Measurements from ENCODE around the gene SUSD1.
"Not testable (repeated sequence)": the region's sequence is repeated elsewhere in the genome, so short reads cannot be mapped to it uniquely, and the experiment has no call there.

Gene SUSD1

DNA sequence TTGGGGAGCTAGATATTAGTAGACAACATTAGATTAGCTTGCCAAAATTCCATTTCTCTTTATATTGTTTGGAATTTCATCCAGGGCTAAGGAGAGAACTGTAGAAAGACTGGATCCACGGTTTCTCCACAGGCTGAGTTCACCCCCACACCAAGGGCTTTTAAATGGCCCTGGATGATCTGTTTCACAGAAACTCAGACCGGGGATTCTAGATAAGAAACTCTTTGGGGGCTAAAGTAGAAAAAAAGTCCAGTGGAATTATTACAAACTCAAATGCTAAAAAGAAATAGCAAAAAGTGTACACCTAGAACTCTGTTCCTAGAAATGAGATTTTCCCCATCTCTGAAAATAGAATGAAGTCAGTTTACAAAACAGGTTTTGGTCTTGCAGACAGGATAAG lies 80.9 kb downstream of the SUSD1 start:
- no peak for DNase-seq

DNA sequence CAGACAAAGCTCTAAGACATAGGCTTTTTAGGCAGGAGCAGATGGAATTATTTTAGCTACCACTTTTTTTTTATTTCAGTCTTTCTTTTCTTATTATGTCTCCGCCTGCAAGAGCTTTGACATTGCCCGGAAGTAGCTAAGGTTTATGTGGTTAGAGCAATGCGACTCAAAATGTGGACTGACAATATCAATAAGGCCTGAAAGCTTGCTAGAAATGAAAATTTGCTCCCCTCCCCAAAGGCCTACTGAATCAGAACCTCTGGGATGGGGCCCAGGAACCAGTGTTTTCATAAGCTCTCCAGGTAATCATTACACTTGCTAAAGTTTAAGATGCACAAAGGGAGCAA lies 81.3 kb downstream of the SUSD1 start:
- DNase-seq = no peak

DNA sequence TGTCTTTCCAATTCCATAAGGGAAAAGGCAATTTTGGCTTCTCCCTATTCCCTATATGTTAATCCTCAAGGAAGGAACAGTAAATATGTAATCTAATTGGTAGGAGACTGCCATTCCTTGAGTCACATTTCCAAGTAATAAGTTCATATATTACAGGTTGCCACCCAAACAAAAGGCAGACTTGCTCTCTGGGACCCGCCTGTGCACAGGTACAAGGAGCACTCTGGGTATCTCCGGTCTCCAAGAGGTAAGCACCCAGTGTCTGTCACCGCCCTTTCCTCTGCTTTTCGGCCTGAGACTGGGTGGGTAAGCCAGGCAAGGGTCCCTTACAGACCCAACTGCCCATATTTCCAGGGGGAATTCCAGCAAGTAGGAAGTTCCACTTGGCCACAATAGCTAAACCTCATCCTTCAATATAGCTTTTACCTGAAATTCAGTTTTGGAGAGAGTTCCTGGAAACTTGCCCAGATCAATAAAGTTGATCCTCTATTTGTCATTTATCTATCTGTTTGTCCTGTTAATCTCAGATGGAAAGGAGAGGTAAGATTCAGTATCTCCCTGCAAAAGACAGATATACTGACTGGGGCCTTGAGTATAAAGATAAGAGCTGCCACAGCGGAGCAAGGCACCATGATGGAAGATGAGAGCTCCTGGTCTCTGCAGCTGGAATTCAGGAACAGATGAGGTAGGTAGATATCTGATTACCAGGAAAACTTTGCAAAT lies 81.8 kb downstream of the SUSD1 start:
- no peak for DNase-seq

DNA sequence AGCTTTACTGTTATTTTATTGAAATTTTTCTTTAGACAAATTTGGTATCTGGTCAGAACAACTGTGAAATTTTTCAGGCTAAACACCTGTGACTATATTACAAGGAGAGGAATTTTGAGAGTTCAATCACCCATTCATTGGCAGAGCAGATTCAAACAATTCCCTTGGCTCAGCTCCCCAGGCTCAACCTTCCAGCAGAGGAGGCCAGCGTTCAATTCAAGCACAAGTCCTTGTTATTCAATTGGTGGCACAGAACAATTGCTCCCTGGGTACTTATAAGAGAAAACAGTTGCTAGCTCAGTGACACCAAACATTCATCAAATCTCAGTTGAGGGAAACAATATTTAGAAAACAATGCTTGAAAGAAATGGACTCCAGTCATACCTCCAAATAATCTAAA lies 83.3 kb downstream of the SUSD1 start:
- no peak for DNase-seq

DNA sequence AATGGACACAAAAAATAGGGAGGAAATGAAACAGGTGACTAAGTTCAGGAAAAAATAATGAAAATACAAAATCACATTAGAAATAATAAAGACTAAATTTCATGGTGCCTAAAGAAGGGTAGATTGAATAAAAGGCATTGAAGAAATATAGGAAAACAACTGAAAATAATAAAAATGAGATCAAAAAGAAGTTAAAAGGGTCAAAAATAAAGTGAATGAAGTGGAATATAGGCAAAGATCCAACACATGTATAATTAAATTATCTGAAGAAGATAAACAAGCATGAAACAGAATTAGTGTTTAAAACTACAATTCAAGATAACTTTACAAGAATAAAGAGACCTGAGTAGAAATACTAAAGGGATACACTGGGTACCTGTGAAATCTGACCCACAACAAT lies 87.6 kb downstream of the SUSD1 start:
- no peak for DNase-seq

DNA sequence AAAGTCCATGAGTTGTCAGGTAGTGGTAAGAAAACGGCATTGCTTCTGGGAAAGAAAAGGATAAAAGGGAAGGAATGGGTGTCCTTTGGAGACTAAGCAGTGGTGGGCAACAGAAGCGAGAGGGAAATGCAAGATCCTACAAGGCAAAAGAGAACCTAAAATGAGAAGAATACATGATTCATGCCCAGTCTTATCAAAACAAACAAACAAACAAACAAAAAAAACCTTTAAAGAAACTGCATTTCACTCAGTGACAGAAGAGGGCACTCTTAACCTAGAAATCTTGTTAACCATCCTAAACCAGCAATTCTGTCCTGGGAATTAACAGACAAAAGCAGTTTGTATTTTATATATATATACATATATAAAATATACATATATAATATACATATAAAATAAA lies 88.5 kb downstream of the SUSD1 start:
- DNase-seq = no peak

DNA sequence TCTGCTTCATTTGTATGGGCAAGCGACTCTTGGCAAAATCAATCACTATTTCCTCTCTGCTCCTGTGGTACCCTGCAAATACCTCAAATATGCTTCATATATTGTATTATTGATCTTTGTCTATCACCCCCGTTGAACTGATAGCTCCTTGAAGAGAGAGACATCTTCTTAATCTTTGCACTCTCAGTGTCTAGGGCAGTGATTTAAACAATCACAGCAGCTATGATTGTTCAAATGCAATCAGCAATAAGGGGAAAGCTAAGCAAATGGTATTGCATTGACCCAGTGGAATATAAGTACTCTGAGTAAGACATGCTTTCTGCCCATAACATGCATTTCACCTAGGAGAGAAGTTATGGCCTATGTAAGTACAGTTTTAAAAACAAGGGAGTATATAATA lies 90.2 kb downstream of the SUSD1 start:
- DNase-seq = no peak

DNA sequence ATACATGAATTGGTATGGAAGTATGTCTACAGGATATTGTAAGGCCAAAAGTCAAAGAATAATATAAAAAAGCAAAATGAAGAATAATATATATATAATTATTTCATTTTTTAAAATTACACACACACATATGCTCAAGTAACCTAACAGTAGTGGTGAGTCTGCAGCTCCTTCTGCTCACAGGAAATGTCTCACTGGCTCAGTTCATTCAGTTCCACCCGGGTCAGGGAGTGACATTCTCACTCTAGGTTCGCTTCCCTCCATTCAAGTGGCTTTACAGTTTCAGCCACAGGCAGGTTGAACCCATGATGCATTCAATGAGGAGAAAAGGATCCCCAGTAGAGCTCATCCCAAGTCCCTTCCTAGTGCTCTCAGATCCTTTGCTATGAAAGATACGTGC lies 90.8 kb downstream of the SUSD1 start:
- no peak for DNase-seq

DNA sequence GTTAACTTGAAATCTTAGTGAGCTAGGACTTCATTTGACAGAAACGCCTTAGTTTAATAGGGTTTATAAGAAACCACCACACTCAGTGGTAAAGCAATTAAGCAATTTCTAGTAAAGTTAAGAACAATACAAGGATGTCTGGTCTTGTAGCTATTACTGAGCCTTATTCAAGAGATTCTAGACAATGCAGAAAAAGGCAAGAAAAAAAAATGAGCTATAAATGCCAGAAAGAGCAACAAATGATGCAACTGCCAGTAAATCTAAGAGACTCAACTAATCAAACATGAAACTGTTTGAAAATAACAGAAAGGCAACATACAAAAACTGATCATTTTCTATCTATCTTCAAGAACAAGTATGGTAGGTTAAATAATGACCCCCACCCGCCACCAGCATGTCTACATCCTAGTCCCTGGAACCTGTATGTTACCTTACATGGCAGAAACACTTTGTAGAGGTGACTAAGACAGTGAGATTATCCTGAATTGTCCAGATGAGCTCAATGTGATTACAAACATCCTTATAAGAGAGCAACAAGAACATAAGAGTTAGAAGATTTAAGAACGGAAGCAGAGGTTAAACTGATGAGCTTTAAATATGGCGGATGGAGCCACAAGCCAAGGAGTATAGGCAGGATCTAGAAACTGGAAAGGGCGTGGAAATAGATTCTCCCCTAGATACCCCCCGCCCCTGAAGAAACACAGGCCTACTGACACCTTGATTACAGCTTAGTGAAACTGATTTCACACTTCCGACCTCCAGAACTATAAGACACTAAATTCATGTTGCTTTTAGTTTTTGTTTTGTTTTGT lies 93.0 kb downstream of the SUSD1 start:
- DNase-seq = no peak

DNA sequence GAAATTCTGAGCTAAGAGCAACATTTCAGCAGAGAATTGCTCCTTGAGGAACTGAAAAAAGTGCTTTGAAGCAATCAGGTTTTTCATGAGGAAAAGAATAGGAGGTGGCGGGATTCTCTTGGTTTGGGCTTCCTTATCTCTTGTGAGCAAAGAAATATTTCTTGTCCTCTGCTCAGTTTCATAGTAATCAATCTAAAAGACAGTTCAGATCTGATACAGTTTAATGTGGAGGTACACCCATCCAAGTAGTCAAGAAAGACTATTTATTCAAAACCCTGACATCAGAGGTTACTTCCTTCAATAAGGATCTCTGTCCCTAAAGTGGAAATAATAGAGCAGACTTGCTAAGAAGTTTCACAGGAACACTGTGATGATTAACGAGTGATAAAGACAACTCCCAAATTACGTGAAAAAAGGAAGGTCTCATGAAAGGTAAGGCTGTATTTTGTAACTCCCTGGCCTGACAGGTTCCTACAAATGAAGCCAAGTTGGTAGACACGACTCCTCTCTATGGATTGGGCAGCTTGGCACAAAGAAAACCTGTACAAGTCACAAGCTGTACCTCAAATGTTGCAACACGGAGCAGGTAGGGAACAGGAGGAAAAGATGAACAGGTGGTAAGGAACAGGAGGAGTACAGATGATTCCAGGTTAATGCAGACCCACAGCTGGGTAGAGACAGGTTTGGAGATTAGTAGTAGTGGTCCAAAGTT lies 94.1 kb downstream of the SUSD1 start:
- DNase-seq = no peak

DNA sequence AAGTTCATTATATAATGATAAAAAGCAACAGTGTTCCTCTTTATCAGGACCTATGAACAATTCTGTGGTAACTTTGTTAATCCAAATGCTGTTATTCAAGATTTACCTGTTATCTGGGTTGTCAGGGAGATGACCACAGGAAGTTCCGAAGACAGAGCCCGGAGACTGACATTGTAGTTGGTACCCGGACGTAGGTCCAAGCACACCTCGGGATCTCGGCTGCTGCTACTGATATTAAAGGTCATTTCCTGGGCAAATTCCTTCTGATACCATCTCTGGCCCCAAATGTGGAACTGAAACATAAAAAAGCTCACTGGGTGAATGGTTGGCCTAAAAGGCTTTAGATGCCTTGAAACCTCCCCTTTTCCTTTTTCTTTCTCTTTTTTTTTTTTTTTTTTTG lies 96.7 kb downstream of the SUSD1 start:
- no peak for DNase-seq

DNA sequence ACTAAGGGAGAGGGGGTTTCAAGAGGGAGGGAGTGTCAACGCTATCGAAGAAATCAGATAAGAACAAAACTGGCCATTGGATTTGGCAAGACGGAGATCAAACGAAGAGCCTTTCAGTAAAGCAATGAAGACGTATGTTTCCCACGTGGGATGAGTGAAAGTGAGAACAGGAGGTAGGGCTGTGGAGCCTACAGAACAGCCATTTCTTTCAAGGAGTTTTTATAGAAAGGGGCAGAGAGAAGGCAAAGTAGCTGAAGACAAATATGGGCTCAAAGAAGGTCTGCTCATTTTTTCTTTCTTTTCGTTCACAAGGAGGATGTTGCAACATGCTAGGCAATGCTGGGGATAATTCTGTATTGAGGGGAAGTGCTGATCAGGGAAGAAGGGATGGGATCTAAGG lies 98.3 kb downstream of the SUSD1 start:
- DNase-seq = no peak

DNA sequence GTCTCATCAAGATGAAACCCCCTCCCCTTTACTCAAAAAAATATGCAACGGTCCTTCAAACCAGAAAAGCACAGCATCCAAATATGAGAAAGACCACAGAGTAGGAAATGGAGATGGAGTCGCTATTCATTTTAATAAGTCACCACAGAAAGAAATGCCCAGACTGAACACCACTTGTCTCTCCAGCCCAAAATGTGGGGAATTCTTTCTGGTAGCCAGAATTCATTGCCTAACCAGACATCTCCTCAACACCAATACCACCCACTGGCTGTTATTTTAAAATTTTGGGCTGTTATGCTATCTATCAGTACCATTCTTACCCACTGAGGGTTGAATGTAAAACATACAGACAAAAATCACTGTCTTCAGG lies 100.1 kb downstream of the SUSD1 start:
- no peak for DNase-seq

DNA sequence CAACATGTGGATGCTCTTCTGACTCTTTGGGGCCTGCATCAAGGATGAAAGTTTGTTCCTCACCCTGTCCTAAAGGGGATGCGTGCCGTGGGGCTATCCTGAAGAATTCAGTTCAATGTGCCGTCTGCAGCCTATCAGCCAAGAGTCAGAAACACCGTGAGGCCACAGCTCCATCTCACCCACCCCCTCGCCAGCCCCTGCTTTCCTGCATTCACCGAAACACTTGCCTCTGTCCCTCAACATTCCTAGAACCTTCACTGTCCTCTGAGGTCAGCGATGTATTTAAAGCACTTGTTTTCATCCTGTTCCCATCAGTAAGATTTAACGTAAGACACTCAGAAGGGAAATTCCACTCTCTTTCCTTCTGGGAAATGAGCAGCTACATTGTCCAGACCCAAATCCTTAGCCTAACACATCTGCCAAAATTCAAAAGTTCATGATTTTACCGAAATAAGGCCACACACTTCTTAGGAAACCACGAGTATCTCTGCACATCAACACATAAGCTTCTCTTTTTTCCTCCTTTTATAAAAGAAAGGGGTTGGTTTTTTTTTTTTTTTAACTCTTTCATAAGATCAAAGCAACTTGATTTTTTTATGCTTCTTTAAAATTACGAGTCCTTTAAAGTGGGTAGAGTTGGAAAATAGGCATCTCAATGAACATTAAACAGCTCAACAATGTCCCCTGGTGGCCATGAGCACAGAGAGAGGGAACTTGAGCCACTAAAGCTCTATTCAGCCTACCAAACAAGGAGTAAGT lies 100.7 kb downstream of the SUSD1 start:
- peak; percentile 72 for DNase-seq

DNA sequence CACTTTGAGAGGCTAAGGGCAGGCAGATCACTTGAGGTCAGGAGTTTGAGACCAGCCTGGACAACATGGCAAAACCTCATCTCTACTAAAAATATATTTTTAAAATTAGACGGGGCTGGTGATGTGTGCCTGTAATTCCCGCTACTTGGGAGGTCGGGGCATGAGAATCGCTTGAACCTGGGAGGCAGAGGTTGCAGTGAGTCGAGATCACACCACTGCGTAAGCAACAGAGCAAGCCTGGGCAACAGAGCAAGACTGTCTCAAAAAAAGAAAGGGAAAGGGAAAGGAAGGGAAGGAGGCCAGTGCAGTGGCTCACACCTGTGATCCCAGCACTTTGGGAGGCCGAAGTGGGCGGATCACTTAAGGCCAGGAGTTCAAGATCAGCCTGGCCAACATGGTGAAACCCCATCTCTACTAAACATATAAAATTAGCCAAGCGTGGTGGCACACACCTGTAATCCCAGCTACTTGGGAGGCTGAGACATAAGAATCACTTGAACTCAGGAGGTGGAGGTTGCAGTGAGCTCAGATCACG lies 101.4 kb downstream of the SUSD1 start:
- not testable (repeated sequence) for DNase-seq

DNA sequence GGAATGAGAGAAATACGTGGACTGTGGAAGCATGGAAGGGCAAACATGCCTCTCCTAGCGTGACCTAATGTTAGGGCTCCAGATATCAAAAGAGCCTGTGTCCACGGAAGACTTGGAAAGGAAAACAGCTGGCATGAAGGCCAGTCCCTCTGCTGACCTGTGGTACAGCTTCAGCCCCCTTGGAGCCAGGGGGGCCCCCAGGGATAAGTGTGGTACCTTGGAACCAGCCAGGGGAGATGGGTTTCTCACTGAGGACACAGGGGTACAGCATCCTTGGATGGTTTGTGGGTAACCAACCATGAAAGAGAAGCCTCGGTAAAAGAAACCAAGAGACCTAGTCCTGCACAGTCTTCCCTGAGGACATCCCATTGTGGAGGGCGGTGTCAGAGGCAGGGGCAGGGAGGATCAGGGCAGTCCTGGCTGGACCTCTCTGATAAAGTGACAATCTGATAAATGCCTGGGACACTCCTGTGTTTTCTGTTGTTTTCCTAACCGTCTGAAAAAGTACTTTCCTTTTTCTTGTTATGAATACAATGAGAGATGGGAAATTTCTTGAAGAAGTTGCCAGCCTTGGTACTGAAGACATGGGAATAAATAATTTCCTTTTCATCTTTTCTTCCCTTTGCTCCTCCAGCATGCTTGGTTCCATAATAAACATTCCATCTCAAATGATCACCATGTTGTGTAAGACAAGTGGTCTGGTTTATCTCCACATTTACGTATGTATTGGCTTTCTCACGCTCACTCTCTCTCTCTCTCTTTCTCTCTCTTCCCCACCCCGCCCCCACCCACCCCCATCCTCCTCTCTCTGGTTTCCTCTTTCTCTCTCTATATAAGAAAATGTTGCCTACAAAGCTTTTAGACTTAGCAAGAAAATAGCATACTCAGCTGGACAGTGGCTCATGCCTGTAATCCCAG lies 102.1 kb downstream of the SUSD1 start:
- no peak for DNase-seq

DNA sequence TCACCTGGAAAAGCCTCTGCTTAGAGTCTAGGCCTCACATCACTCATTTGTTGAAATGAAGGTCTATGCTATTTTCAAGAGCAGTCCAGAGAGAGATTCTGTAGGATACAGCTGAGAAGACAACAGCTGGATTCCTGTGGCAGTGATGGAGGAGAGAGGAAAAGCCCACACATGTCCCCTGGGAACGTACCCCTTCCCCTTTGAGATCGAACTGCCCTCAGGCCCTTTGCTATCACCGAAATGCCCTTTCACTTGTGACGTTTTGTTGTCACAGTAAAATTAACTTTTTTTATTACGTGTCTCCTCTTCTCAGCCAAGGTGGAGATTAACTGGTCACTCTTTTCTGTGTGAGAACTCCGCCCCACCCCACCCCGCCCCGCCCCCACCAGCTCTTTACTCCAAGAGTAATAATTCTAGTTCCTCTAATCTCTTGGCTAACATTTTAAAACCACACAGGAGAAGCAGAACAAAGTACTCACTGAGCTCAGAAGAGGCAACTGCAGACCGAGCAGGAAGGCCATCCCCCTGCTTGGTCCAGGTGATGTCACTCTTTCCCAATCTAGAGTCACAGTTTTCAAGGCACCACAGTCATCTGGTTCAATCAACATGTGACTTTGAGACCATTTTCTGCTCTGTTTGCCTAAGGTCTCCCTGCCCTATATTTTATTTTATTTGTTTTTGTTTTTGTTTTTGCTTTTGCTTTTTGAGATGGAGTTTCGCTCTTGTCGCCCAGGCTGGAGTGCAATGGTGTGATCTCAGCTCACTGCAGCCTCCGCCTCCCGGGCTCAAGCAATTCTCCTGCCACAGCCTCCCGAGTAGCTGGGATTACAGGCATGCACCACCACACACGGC lies 105.6 kb downstream of the SUSD1 start:
- no peak for DNase-seq

DNA sequence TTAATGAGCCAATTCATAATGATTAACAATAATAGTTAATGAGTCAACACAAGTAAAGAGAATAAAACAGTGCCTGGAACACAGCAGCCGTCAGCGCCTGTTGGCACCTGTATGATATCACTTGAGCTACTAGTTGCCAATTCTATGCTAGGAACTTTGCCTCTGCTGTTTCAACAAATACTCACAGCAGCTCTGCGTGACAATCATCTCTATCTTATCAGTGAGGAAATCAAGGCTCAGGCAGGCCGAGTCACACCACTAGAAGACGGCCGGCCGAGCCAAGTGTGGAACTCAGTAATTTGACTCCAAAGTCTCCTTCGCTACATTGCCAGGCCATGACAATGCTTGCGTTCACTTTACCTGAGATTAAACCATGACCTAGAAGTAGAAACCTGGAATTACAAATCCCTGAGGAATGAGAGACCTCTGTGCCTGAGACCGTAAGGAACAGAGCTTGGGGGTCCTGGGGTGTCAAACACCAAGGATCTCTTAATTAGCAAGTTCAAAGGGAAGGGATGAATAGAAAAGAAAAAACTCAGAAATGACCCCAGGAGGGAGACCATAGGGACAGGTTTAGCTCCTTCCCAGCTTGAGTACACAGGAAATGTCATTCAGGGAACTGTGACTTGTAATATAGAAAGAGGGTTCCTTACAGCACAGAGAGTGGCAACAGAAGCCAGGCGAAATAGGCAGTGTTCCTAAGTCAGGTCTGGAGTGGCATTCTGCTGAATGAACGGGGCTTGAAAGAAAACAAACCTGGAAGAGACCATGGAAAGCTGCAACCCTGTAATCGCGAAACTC lies 109.1 kb downstream of the SUSD1 start:
- DNase-seq = no peak

DNA sequence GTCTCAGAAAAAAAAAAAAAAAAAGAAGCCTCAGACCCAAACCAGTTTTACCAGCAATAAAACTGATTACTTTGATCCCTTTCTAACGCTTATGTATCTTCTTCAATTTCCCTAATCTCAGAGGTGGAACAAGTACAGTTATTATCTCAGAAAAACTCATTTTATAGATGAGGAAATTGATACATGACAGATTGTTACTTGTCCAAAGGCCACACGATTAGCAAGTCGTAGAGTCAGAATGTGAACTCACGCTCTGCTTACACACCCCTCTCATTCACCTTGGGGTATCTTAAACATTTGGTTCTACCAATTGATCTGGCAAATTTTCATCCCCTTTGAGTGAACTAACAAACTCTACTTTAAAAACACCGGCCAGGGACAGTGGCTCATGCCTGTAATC lies 110.2 kb downstream of the SUSD1 start:
- DNase-seq = no peak

DNA sequence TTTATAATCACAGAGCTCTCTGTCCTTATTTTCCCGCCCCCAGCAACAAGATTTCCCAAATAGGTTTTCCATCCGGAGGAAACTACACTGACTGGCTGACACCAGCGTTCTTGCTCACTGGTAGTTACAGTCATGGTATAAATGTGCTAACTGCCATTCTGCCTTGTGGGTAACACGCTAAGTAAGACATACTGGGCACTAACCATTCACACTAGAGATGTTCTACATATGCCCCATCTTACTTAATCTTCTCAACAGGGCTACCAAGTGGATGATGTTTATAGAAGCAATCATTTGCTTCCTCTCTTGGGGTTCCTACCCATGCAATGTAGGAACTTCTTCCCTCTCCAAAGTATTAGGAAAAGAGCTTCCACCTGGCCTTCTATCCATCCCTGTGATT lies 111.5 kb downstream of the SUSD1 start:
- DNase-seq = no peak

Measured in activated CD8-positive, alpha-beta memory T cell treated with anti-CD3 and anti-CD28 coated beads, Interleukin-2, amount 50 U/mL, for 4 hours (primary cell).